GM18502 (cell line): ENCODE results near the gene TOP1.
"Not testable (repeated sequence)": the region's sequence is repeated elsewhere in the genome, so short reads cannot be mapped to it uniquely, and the experiment has no call there.

Experiments
- ATAC-seq: cut with Tn5 transposase; IDR thresholded peaks from one replicate; pipeline ENCODE4 v1.9.1; 2021; ENCODE audit warnings: mild to moderate bottlenecking; ENCODE audit not compliant: unreplicated experiment, poor library complexity

Gene TOP1

DNA sequence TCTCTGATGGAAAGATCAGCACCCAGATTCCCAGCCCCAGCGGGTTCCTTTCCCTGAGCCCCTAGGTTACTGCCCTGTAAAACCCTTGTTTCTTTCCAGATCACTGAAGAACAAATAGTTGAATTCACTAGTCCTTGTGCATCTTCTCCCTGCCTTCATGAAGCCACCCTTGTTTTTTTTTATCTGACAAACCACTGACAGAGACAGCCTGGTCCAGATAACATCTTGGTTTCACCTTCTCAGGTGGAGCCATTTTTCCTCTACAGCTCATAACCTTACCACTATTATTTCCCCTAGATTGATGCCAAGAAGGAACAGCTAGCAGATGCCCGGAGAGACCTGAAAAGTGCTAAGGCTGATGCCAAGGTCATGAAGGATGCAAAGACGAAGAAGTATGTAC, 92.8 kb downstream of the TOP1 start:
- no peak for ATAC-seq

DNA sequence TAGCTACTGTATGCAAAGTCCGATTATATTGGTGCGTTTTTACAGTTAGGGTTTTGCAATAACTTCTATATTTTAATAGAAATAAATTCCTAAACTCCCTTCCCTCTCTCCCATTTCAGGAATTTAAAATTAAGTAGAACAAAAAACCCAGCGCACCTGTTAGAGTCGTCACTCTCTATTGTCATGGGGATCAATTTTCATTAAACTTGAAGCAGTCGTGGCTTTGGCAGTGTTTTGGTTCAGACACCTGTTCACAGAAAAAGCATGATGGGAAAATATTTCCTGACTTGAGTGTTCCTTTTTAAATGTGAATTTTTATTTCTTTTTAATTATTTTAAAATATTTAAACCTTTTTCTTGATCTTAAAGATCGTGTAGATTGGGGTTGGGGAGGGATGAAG, 95.0 kb downstream of the TOP1 start:
- ATAC-seq = no peak

GRCh38 chr20:41124451-41125094, 96.0 kb downstream of the TOP1 start:
- ATAC-seq = no peak

- no peak for ATAC-seq
These were observed 97.2 kb downstream of the TOP1 start for GRCh38 chr20:41125530-41126457.

DNA sequence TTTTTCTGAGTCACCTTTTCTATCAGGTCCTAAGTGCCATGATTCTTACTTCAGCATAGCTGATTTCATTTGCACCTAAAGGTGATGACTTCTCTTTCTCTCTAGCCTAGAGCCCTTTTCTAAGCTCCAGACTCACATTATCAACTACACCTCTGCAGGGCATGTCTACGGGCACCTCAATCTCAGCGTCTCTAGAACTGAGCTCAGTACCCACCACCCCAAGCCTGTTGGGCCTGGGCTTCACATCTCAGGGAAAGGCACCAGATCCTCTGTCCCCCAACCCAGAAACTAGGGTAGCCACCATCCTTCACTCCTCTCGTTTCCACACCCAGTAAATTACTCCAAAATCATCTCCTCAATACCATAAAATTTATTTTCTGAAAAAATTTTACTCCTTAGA, 98.1 kb downstream of the TOP1 start:
- ATAC-seq = no peak

GRCh38 chr20:41128317-41128716, 99.7 kb downstream of the TOP1 start:
- not testable (repeated sequence) for ATAC-seq

DNA sequence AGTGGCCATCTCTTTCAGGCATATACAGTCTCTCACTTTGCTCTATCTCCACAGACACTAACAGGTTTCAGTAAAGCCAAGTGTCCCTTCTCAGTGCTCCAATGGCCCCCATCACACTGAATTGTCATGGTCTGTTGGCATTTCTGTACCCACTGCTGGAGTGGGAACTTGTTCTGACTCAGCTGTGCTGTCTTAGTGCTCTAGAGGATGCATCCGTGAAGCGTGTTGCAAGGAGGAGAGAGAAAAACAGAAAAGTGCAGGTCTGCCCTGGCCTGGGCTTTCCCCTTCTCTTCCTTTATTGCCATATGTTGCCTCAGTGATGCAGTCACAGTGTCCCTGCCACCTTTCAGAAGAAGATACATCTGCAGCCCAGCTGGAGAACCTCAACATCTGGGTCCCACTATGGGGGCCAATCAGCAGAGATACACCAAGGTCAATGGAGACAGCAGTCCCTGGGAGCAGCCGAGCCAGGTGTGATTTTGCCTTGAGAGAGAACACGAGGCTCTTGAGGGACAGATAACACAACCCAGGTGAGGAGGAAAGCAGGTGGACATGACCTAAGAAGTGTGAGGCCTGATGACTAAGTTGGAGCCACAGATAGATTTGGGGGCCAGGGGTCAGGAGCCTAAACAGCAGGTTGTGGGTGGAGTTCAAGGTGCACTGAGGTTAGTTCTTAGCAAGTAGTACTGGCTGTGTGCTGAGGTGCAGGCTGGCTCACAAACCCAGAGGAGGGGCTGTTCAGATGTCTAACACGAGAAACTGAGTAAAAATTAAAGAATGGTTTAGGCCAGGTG, 103.2 kb downstream of the TOP1 start:
- ATAC-seq = peak; percentile 59

GRCh38 chr20:41132388-41132775, 103.8 kb downstream of the TOP1 start:
- ATAC-seq = not testable (repeated sequence)

DNA sequence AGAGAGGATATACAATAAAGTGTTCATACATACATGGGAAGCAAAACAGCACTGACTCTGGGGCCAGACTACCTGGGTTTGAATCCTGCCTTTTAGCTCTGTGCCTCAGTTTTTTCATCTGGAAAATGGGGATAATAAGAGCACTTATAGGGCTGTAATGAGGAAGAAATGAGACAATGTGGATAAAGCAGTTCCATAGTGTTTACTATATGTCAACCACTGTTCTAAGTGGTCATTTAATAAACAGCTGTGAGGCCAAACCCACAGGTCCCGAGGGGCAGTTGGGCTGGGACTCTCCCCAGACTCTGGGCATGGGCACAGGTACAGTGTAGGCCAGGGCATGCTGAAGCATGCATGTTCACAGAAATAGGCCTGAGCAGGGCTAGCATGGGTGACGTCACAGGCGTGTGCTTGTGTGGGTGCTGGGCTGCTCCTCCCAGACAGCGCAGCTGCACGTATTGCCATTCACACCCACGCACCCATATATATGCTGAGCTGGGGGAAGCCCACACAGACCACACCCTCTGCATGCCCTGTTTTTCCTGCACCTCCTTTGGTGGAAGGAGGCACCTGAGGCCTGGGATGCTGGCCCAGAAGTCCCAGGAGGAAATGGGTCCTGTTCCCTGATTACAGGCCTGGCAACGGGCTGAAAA, 105.2 kb downstream of the TOP1 start:
- ATAC-seq = peak; percentile 38

- no peak for ATAC-seq
These were observed 106.0 kb downstream of the TOP1 start for GRCh38 chr20:41134362-41135186.

GRCh38 chr20:41135187-41135887, 106.7 kb downstream of the TOP1 start:
- no peak for ATAC-seq

GRCh38 chr20:41135888-41136679, 107.5 kb downstream of the TOP1 start:
- no peak for ATAC-seq

DNA sequence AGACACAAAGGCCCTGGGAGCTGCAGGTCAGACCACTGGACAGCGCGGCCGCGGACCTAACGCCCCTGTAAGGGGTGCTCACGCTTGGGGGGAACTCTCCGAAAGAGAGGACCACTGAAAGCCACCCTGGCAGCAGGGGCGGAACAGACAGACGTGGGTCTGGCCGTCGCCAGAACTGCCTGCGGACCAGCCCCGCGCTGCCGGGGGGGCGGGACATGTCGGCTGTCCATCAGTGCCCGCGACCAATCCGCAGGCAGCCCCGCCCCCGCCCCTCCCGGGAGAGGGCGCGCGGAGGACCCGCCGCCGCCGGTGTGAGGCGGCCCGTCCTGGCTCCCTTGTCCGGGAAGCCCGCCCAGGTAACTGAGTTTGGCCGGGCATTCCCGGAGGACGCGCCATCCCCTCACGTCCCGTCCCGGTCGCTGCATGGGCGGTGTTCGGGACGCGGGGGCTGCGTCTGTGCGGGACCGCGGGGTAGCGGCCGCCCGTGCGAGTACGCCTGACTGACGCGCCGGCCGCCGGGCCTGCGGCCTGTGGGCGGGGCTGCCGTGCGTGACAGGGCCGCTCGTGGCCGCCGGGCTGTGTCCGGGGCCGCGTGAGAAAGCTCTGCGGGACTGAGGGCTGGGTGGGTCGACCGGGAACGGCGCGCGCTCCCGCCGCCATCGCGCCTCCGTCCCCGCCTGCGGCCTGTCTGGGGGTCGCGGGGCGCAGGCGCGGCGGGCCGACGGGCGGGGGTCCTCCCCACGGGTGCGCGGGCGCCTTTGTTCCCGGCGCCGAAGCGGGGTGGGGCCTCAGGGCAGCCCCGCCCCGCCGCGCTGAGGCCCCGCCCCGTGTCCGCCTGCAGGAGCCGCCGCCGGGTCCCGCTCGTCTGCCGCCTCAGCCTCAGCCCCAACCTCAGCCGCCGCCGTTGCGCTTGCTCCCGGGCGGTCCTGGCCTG, 108.3 kb downstream of the TOP1 start, which contains the start of gene PLCG1:
TSS of gene PLCG1 (plus strand) at position 864 of the 934 bp plus-strand sequence. CDS start 99 bp downstream, outside the sequence.
- peak; percentile 60 for ATAC-seq

- peak; percentile 14 for ATAC-seq
These were observed 109.2 kb downstream of the TOP1 start for GRCh38 chr20:41137614-41138474.

- ATAC-seq = no peak
These were observed 110.0 kb downstream of the TOP1 start for GRCh38 chr20:41138475-41139226.
